Retina (tissue), 1 donor: Measurements from ENCODE around the gene PIWIL4.

Experiments
- DNase-seq: peaks from one replicate; pipeline ENCODE4 v3.0.0-alpha.2; 2016

PIWIL4 gene

DNA sequence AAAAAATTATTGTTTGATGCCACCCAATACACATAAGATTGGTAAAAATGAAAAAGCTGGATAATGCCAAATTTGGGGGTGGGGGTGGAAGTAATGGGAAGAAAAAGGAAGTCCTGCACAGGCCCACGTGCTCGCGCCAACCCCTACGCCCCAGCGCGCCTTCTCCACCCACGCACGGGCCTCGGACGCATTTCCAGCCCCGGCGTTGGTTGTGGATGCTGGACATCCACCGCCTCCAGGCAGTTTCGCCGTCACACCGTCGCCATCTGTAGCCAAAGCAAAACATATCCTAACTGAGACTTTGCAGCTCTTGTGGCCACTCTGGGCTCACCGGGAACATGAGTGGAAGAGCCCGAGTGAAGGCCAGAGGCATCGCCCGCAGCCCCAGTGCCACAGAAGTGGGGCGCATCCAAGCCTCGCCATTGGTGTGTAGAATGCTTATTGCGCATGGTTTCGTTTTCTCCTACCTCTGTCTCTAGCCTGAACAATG is at the start of gene PIWIL4:
TSS of gene PIWIL4 (plus strand) at position 188 of the 490 bp plus-strand sequence. CDS start at position 339, 151 bp downstream.
- DNase-seq, result no peak

GRCh38 chr11:94518300-94518699 is 48.9 kb upstream of the PIWIL4 start:
- DNase-seq, result no peak

GRCh38 chr11:94519478-94520084 is 47.6 kb upstream of the PIWIL4 start:
- peak; percentile 23 for DNase-seq

- no peak for DNase-seq
Measured at GRCh38 chr11:94521684-94522083, 45.5 kb upstream of the PIWIL4 start.

DNA sequence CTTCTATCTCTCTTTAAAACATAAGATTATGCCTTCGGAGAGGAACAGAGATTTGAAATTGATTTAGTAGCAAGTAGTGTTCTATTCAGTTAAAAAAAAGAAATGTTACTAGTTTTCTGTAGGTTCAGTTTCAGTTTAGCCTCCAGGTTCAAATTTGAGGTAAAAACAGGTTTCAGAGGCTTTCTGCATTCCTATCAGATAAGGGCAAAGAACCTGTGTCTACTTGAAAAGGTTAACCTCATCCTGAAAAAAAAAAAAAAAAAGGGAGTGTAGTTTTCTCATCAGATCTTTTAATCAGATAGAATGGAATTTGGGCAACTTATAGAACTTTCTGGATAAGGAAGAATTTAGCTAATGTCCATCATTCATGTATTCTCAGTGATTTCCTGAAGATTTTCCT is 42.8 kb upstream of the PIWIL4 start:
- DNase-seq, result no peak

GRCh38 chr11:94525546-94526324 is 41.4 kb upstream of the PIWIL4 start:
- peak; percentile 38 for DNase-seq

GRCh38 chr11:94526645-94527438 is 40.3 kb upstream of the PIWIL4 start:
- DNase-seq, result no peak

GRCh38 chr11:94528551-94528950 is 38.6 kb upstream of the PIWIL4 start:
- DNase-seq, result no peak

DNA sequence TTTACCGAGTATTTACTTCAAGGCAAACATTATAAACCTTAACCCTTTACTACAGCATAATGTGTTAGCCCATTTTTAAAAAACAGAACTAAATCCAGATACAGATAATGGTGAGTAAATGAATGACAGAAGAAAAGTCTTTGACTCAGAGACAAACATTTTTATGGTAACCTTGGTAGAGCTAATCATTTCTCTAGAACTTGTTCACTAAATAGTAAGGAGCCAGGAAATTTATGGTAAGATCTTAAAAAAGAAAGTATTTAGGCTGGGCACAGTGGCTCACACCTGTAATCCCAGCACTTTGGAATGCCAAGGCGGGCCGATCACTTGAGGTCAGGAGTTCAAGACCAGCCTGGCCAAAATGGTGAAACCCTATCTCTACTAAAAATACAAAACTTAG is 35.0 kb upstream of the PIWIL4 start:
- DNase-seq, result no peak

DNA sequence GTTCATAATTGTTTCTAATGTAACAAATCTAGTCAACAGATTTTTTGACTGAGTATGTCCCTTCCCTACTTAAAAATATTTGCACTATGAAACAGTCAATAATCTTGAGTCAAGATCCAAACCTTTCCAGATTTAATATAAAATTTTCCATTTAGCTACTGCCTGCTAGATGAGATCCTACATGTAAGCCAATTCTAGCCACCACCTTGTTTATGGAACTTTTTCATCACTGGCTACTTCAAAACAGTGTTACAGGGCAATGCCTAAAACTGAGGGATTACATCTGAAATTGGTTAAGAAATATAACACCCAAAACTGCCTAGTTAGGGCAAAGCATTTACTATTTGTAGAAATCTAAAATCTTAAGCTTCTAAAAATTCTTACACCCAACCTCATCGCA is 34.0 kb upstream of the PIWIL4 start:
- no peak for DNase-seq

DNA sequence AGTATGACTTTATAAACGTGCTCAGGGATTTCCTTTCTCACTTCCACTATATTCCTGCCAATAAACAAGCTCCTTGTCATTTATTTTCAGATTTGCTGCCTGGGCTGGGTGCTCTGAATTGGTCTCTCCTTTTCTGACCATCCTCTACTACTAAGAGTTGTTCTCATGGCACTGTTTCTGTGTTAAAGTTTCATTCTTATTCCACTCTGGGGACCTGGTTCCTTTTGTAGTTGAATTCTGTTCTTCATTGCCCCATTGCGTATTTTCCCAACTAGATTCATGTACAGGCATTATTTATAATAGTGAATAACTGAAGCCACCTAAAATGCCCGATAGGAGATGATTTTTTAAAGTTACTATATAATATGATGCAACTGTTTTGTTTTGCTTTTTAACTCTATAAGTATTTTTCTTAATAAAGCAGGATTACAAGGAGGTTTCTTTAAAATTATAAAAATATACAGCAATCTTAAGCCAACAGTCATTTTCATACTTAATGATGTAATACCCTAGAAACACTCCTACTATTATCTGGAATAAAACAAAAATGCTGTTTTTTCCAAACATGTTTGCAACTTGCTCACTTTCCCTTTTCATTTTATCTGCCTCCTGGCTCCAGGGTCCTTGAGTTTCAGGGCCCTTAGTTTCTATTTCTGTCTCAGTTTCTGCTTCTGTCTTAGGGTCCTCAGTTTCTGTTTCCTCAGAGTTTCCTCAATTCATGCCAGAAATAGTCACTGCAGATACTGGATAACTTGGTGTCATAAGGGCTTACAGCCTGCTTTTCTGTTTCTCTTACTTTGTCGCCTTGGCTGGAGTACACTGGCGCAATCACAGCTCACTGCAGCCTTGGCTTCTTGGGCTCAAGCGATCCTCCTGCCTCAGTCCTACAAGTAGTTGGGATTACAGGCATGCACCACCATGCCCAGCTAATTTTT is 33.2 kb upstream of the PIWIL4 start:
- no peak for DNase-seq

DNA sequence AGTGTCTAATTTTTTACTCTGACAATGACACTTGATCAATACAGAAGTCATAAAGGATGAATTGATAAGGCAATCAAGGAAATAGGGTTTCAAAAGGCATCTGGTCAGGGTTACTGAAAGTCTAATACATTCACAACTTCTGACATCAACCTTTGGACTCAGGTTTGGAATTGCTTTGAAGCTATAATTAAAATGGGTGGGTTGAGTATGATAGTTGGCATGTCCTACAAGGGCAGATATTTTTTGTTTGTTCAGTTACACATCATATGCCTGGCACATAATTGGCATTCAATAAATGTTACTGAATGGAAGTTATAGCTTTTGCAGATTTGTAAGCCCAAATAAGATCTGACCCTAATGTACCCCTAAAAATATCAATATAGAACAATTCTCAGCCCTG is 30.8 kb upstream of the PIWIL4 start:
- no peak for DNase-seq

- no peak for DNase-seq
Measured at GRCh38 chr11:94537031-94537600, 30.1 kb upstream of the PIWIL4 start.

GRCh38 chr11:94539420-94539819 is 27.7 kb upstream of the PIWIL4 start:
- DNase-seq, result no peak

- peak; percentile 95 for DNase-seq
Measured at GRCh38 chr11:94543695-94544645, 23.2 kb upstream of the PIWIL4 start, which contains the start of gene FUT4. Gene FUT4, plus strand, starts transcription at chr11:94543921. Its CDS starts 213 bp downstream, at chr11:94544134.

- DNase-seq, result peak; percentile 81
Measured at GRCh38 chr11:94544646-94545263, 22.4 kb upstream of the PIWIL4 start.

GRCh38 chr11:94545264-94546161 is 21.7 kb upstream of the PIWIL4 start:
- no peak for DNase-seq

- peak; percentile 7 for DNase-seq
Measured at GRCh38 chr11:94546162-94546470, 21.1 kb upstream of the PIWIL4 start.

DNA sequence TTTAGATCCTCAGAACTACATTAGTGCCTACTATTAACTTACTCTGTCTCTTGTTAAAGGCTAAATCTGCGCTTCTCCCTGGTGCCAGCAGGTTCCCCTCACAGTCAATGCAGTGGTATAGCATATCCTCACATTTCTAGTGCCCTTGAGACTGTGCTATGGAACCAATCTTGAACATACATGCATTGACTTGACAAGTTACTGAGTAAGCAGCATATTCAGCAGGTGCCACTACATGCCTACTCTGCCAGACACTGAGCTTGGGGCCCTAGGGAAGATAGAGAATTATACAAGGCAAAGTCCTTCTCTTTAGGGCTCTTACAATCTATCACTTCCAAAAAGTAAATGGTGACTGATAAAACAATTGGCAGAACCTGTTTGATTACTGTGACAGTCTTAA is 20.3 kb upstream of the PIWIL4 start:
- DNase-seq, result peak; percentile 36
